Nephron (organoid): ENCODE results near the gene APEH.

Source experiments
- H3K27ac Mint-ChIP-seq, 3 experiments: 2 replicates each; pipeline ENCODE4 v1.8.0; 2020; ENCODE audit warnings: mixed read lengths in 3 of 3, mild to moderate bottlenecking in 2 of 3, moderate library complexity in 1 of 3
- H3K27me3 Mint-ChIP-seq: 2 replicates; pipeline ENCODE4 v1.8.0; 2021; ENCODE audit warnings: low read depth, mild to moderate bottlenecking, moderate library complexity, mixed read lengths
- H3K36me3 Mint-ChIP-seq: 2 replicates; pipeline ENCODE4 v1.8.0; 2020; ENCODE audit warnings: low read depth, mixed read lengths
- H3K4me1 Mint-ChIP-seq: 2 replicates; pipeline ENCODE4 v1.8.0; 2020; ENCODE audit warnings: mixed read lengths
- H3K4me3 Mint-ChIP-seq, 3 experiments: 2 replicates each; pipeline ENCODE4 v1.8.0; 2020; ENCODE audit warnings: mild to moderate bottlenecking in 3 of 3, mixed read lengths in 3 of 3, moderate library complexity in 2 of 3
- H3K9me3 Mint-ChIP-seq: 2 replicates; pipeline ENCODE4 v1.8.0; 2020; ENCODE audit warnings: mixed read lengths
- CTCF ChIP-seq, 3 experiments: fragments of 200-600 bp; sonication (generic); IDR thresholded peaks; one replicate each; pipeline ENCODE4 v1.5.0; 2021; ENCODE audit warnings: antibody characterized with exemption in 3 of 3; ENCODE audit not compliant: unreplicated experiment in 3 of 3

Gene APEH

GRCh38 chr3:49699281-49699979, 25.3 kb downstream of the APEH start:
- no peaks in the 10 kb centered on the region for H3K27me3 Mint-ChIP-seq
- no peak overlapping the region for H3K27ac Mint-ChIP-seq
- peaks cover 3% of the 10 kb centered on the region for H3K4me1 Mint-ChIP-seq
- no peaks in the 10 kb centered on the region for H3K9me3 Mint-ChIP-seq
- TF ChIP-seq CTCF (IDR thresholded peaks at IDR 0.05; ENCODE audit: unreplicated experiment in 3 of 3) = no peak
- no peak overlapping the region for H3K4me3 Mint-ChIP-seq
- peaks cover 4% of the 10 kb centered on the region for H3K36me3 Mint-ChIP-seq

GRCh38 chr3:49700014-49700413, 25.9 kb downstream of the APEH start:
- Mint-ChIP-seq H3K4me1 (no peaks in the 10 kb centered on the region), H3K27me3 (no peaks in the 10 kb centered on the region), H3K9me3 (no peaks in the 10 kb centered on the region), H3K36me3 (peaks cover 4% of the 10 kb centered on the region), H3K27ac (no peak overlapping the region), H3K4me3 (no peak overlapping the region)
- no peak for TF ChIP-seq CTCF (IDR thresholded peaks at IDR 0.05; ENCODE audit: unreplicated experiment in 3 of 3)

GRCh38 chr3:49700453-49701128, 26.4 kb downstream of the APEH start:
- Mint-ChIP-seq H3K27me3 (no peaks in the 10 kb centered on the region), H3K36me3 (peaks cover 4% of the 10 kb centered on the region), H3K9me3 (no peaks in the 10 kb centered on the region), H3K4me3 (no peak overlapping the region), H3K4me1 (no peaks in the 10 kb centered on the region), H3K27ac (no peak overlapping the region)
- no peak for TF ChIP-seq CTCF (IDR thresholded peaks at IDR 0.05; ENCODE audit: unreplicated experiment in 3 of 3)

- H3K4me3 Mint-ChIP-seq = no peak overlapping the region
- peak; percentile 20 to 39 (median 36) for TF ChIP-seq CTCF (IDR thresholded peaks at IDR 0.05; ENCODE audit: unreplicated experiment in 3 of 3)
- no peaks in the 10 kb centered on the region for H3K9me3 Mint-ChIP-seq
- no peaks in the 10 kb centered on the region for H3K4me1 Mint-ChIP-seq
- H3K27me3 Mint-ChIP-seq = no peaks in the 10 kb centered on the region
- H3K27ac Mint-ChIP-seq = no peak overlapping the region
- H3K36me3 Mint-ChIP-seq = peaks cover 4% of the 10 kb centered on the region
Observed at GRCh38 chr3:49701388-49702077, 27.4 kb downstream of the APEH start.

GRCh38 chr3:49702672-49703071, 28.5 kb downstream of the APEH start:
- Mint-ChIP-seq H3K4me1 (no peaks in the 10 kb centered on the region), H3K27me3 (no peaks in the 10 kb centered on the region), H3K9me3 (no peaks in the 10 kb centered on the region), H3K27ac (no peak overlapping the region), H3K36me3 (peaks cover 5% of the 10 kb centered on the region), H3K4me3 (no peak overlapping the region)
- no peak for TF ChIP-seq CTCF (IDR thresholded peaks at IDR 0.05; ENCODE audit: unreplicated experiment in 3 of 3)
